HepG2 (cell line): ENCODE data around the gene NFS1. TPM values are rescaled to one million over a fixed set of nuclear protein-coding genes. Genes with fewer than 3 reads are reported as not detected.

Experiments
- ARNT2 ChIP-seq: sonication (generic); formaldehyde crosslinking; IDR thresholded peaks from 2 replicates; pipeline ENCODE4 v1.8.0; 2022; ENCODE audit warnings: mild to moderate bottlenecking, low read depth, missing genetic modification reagents, moderate library complexity
- CBX2 ChIP-seq, 2 experiments: fragments of 200-600 bp in 1 of 2; sonication (generic); formaldehyde crosslinking in 1 of 2; IDR thresholded peaks; 2 replicates each; pipeline versions ENCODE4 v1.7.0 to v1.8.1; 2018 to 2022; ENCODE audit warnings: low read depth in 2 of 2, low read length in 1 of 2, mild to moderate bottlenecking in 1 of 2, missing genetic modification reagents in 1 of 2
- EHMT2 ChIP-seq: fragments of 200-600 bp; sonication (generic); IDR thresholded peaks from 2 replicates; pipeline ENCODE4 v1.7.0; 2017; ENCODE audit warnings: antibody characterized with exemption, low read depth, low read length, borderline replicate concordance
- ELF4 ChIP-seq: sonication (generic); formaldehyde crosslinking; IDR thresholded peaks from 2 replicates; pipeline ENCODE4 v1.5.0; 2020; ENCODE audit warnings: missing genetic modification reagents, mild to moderate bottlenecking, moderate library complexity, borderline replicate concordance
- GATAD1 ChIP-seq: IDR thresholded peaks from 2 replicates; pipeline ENCODE4 v1.6.1; 2016; ENCODE audit warnings: missing genetic modification reagents, missing compliant biosample characterization
- GTF2F1 ChIP-seq: fragments of 150-350 bp; IDR thresholded peaks from 2 replicates; pipeline ENCODE4 v1.6.1; 2014; ENCODE audit warnings: low read length
- MAFF ChIP-seq: IDR thresholded peaks from 2 replicates; pipeline ENCODE4 v1.6.1; 2011; ENCODE audit warnings: low read depth, low read length, improper control_type of control experiment
- NFKB2 ChIP-seq: sonication (generic); formaldehyde crosslinking; IDR thresholded peaks from 2 replicates; pipeline ENCODE4 v1.4.0; 2020; ENCODE audit warnings: missing genetic modification reagents, borderline replicate concordance
- SOX13 ChIP-seq, 3 experiments: fragments of 450-650 bp in 1 of 3; sonication (generic) in 1 of 3; formaldehyde crosslinking in 1 of 3; IDR thresholded peaks in 2 of 3; conservative IDR thresholded peaks in 1 of 3; 2 replicates each; pipeline versions ENCODE4 v1.5.0 to v1.6.1; 2016 to 2020; ENCODE audit warnings: antibody characterized with exemption in 1 of 3, mild to moderate bottlenecking in 1 of 3, missing compliant biosample characterization in 1 of 3, missing genetic modification reagents in 1 of 3, moderate library complexity in 1 of 3
- TAF15 ChIP-seq: fragments of 200-400 bp; formaldehyde crosslinking; IDR thresholded peaks from one replicate; pipeline ENCODE4 v1.6.1; 2018; ENCODE audit warnings: mild to moderate bottlenecking, low read depth, low read length; ENCODE audit not compliant: poor library complexity, severe bottlenecking
- ZFY ChIP-seq: sonication (generic); formaldehyde crosslinking; IDR thresholded peaks from 2 replicates; pipeline ENCODE4 v1.4.0; 2020; ENCODE audit warnings: missing genetic modification reagents
- ZNF263 ChIP-seq: sonication (generic); formaldehyde crosslinking; IDR thresholded peaks from 2 replicates; pipeline ENCODE4 v1.4.0; 2020; ENCODE audit warnings: missing genetic modification reagents
- ZNF496 ChIP-seq: sonication (generic); formaldehyde crosslinking; IDR thresholded peaks from 2 replicates; pipeline ENCODE4 v1.8.1; 2023; ENCODE audit warnings: mild to moderate bottlenecking, moderate library complexity, missing genetic modification reagents; ENCODE audit not compliant: insufficient replicate concordance
- ZNF672 ChIP-seq: sonication (generic); formaldehyde crosslinking; IDR thresholded peaks from 2 replicates; pipeline ENCODE4 v1.8.1; 2022; ENCODE audit warnings: missing genetic modification reagents
- polyA plus RNA-seq, 8 experiments: library from polyadenylated mRNA; depleted of rRNA in 3 of 8; stranded (reverse) in 7 of 8; unstranded in 1 of 8; fragments of >200 nt; fragmentation: Illumina TruSeq in 4 of 8; extraction: Trizol in 4 of 8; gene quantifications; 2 replicates each; pipeline versions ENCODE4 v1.2.1 to v1.2.3, GENCODE V29; 2011 to 2016; ENCODE audit warnings: low read depth in 4 of 8, missing spikeins in 1 of 8, mixed read lengths in 1 of 8; ENCODE audit not compliant: insufficient read depth in 1 of 8
- total RNA-seq, 5 experiments: library from RNA; depleted of rRNA; stranded (reverse); fragments of >200 nt; fragmentation: Illumina TruSeq; extraction: Trizol; gene quantifications; 2 replicates each; pipeline ENCODE4 v1.2.3, GENCODE V29; 2016; ENCODE audit warnings: low read depth in 1 of 5
- TF ChIP-seq, protein P1 (sequence below): sonication (generic); formaldehyde crosslinking; IDR thresholded peaks from 2 replicates; pipeline ENCODE4 v1.4.0; 2020; ENCODE audit warnings: missing genetic modification reagents
- TF ChIP-seq, protein P2 (sequence below): sonication (generic); formaldehyde crosslinking; IDR thresholded peaks from 2 replicates; pipeline ENCODE4 v1.8.0; 2022; ENCODE audit warnings: mild to moderate bottlenecking, missing genetic modification reagents; ENCODE audit not compliant: insufficient replicate concordance
- TF ChIP-seq, protein P3 (sequence below): sonication (generic); formaldehyde crosslinking; IDR thresholded peaks from 2 replicates; pipeline ENCODE4 v1.5.0; 2020; ENCODE audit warnings: missing genetic modification reagents, mild to moderate bottlenecking, borderline replicate concordance
- TF ChIP-seq, protein P4 (sequence below): IDR thresholded peaks from 2 replicates; pipeline ENCODE4 v1.6.1; 2016; ENCODE audit warnings: missing biosample characterization, missing genetic modification reagents, low read depth

The NFS1 gene
- total and polyA plus RNA-seq, 2 of the 13 experiments (the other 11 are each of a cell fraction or from before 2014, with no cell fraction given) = 65.9 to 88.1 TPM

DNA sequence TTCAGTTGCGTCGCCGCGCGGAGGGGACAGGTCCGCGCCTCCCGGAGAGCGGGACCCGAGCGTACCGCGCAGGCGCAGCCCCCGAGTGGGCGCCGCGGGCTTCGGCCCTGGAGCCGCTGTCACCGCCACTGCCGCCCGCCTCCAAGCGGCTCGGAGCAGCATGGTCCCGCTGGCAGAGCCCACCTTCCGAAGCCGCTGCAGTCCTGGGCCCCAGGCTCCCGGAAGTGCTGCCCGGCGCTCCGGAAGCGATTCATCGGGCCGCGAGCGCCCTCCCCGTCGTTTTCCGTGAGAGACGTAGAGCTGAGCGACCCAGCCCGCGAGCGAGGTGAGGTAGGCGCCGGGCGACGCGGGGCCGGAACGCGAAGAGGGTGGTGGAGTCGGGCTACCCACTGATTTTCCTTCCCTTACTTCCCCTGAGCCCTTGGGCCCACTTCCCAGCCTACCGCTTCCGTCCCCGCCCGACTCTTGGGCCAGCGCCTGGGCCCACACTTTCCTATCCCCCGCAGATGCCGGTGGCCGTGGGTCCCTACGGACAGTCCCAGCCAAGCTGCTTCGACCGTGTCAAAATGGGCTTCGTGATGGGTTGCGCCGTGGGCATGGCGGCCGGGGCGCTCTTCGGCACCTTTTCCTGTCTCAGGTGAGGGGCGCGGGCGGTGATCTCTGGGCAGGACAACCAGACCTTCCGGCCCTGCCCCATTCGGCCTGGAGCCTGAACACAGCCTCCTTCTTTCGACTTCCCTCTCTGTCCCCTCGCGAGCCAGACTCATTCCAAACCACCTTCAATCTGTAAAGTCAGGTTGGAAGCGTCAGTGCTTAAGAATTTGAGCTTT, at the start of gene NFS1, which contains the start of gene ROMO1 (continued):
- TF ChIP-seq, protein P1, sequence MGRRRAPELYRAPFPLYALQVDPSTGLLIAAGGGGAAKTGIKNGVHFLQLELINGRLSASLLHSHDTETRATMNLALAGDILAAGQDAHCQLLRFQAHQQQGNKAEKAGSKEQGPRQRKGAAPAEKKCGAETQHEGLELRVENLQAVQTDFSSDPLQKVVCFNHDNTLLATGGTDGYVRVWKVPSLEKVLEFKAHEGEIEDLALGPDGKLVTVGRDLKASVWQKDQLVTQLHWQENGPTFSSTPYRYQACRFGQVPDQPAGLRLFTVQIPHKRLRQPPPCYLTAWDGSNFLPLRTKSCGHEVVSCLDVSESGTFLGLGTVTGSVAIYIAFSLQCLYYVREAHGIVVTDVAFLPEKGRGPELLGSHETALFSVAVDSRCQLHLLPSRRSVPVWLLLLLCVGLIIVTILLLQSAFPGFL (CRISPR knock-in tag) = no peak; the same call in none of the 2 replicates
- peak; percentile 84; the same call in 1 of the 2 replicates for TF ChIP-seq ELF4 (CRISPR knock-in tag)
- no peak for TF ChIP-seq ZNF672 (CRISPR knock-in tag)
- peak; percentile 99; the same call in 1 of the 2 replicates for TF ChIP-seq NFKB2
- TF ChIP-seq GATAD1 (CRISPR knock-in tag) = peak; percentile 96
- TF ChIP-seq SOX13 (IDR thresholded peaks at IDR 0.05) = no peak; the same call in 1 of the 2 replicates
- TF ChIP-seq SOX13 (CRISPR knock-in tag; conservative IDR thresholded peaks at IDR 0.05 in 1 of 2, IDR thresholded peaks at IDR 0.05 in 1 of 2) = peak; percentile 63 to 92
- TF ChIP-seq, protein P2, sequence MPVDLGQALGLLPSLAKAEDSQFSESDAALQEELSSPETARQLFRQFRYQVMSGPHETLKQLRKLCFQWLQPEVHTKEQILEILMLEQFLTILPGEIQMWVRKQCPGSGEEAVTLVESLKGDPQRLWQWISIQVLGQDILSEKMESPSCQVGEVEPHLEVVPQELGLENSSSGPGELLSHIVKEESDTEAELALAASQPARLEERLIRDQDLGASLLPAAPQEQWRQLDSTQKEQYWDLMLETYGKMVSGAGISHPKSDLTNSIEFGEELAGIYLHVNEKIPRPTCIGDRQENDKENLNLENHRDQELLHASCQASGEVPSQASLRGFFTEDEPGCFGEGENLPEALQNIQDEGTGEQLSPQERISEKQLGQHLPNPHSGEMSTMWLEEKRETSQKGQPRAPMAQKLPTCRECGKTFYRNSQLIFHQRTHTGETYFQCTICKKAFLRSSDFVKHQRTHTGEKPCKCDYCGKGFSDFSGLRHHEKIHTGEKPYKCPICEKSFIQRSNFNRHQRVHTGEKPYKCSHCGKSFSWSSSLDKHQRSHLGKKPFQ (CRISPR knock-in tag) = peak; percentile 89
- no peak for TF ChIP-seq EHMT2
- TF ChIP-seq ARNT2 (CRISPR knock-in tag) = peak; percentile 99
- TF ChIP-seq ZNF496 (CRISPR knock-in tag) = no peak
- TF ChIP-seq TAF15 = peak; percentile 72
- TF ChIP-seq CBX2 (IDR thresholded peaks at IDR 0.05; ENCODE audit: low read depth, low read length) = no peak
- TF ChIP-seq CBX2 (CRISPR knock-in tag; IDR thresholded peaks at IDR 0.05; ENCODE audit: low read depth) = peak; percentile 96; the same call in 1 of the 2 replicates
- TF ChIP-seq ZFY (CRISPR knock-in tag) = peak; percentile 99
- TF ChIP-seq, protein P3, sequence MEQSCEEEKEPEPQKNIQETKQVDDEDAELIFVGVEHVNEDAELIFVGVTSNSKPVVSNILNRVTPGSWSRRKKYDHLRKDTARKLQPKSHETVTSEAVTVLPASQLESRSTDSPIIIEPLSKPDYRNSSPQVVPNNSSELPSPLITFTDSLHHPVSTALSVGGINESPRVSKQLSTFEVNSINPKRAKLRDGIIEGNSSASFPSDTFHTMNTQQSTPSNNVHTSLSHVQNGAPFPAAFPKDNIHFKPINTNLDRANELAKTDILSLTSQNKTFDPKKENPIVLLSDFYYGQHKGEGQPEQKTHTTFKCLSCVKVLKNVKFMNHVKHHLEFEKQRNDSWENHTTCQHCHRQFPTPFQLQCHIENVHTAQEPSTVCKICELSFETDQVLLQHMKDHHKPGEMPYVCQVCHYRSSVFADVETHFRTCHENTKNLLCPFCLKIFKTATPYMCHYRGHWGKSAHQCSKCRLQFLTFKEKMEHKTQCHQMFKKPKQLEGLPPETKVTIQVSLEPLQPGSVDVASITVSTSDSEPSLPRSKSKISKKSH = peak; percentile 96
- peak; percentile 57 for TF ChIP-seq ZNF263 (CRISPR knock-in tag)
- TF ChIP-seq, protein P4, sequence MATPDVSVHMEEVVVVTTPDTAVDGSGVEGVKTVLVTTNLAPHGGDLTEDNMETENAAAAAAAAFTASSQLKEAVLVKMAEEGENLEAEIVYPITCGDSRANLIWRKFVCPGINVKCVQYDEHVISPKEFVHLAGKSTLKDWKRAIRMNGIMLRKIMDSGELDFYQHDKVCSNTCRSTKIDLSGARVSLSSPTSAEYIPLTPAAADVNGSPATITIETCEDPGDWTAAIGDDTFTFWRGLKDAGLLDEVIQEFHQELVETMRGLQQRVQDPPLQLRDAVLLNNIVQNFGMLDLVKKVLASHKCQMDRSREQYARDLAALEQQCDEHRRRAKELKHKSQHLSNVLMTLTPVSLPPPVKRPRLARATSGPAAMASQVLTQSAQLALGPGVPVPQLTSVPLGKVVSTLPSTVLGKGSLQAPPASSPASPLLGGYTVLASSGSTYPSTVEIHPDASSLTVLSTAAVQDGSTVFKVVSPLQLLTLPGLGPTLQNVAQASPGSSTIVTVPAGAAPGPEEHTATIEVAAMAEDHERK = peak; percentile 83
- TF ChIP-seq MAFF = no peak
- no peak for TF ChIP-seq GTF2F1
